Measurements from ENCODE around the gene SPPL2A. TPM values are rescaled to one million over a fixed set of nuclear protein-coding genes. Genes with fewer than 3 reads are reported as not detected.

SPPL2A gene
- total and polyA plus RNA-seq, 2 of the 13 experiments (the other 11 are each of a cell fraction or from before 2014, with no cell fraction given): 80.5 to 105 TPM

DNA sequence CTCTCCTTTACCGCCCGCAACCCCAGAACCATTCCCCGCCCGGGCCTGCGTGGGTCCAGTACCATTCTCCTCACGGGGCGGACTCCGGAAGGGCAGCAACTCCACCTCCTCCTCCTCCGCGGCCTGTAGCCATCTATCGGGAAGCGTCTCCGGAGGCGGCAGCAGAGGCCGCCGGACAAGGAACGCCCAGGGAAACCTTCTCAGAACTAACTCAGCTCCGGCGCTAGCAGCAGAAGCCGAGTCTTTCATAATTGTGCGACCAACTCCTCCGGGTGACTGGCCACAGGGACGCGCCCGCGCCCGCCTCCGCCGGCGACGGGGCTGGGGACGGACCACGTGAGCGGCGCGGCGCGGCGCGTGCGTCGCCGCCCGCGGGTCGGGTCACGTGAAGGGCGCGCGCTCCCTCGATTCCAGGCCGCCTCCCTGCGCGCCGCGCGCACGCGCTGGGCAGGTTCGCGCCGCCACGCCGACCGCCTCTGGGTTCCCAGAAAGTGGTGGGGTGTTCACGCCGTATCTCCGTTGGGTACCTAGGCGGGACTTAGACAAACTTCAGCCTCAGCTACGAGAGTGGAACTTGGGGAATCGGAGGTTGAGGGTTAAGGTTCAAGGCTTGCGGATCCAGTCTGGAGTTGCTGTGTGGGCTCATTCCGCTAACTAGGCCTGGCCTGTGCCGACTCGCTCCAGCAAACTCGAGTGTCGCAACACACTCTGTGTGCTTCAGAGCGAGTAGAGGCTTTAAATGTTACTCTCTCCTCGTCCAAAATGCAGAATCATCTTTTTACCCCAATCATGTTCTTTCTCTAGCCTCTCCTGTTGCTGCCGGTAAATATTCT lies 78.8 kb downstream of the SPPL2A start, which contains the start of gene TRPM7 (continued):
- peak; percentile 89; the same call in 1 of the 2 replicates for TF ChIP-seq ZNF773 (CRISPR knock-in tag; IDR thresholded peaks at IDR 0.05; ENCODE audit: borderline replicate concordance)
- TF ChIP-seq ZNF235 (CRISPR knock-in tag; IDR thresholded peaks at IDR 0.05; ENCODE audit: borderline replicate concordance): peak; percentile 83; the same call in 1 of the 2 replicates
- 0 out of 2 replicates have a peak, but pooled peaks have one; percentile 37 for TF ChIP-seq KLF12 (CRISPR knock-in tag; IDR thresholded peaks at IDR 0.05; ENCODE audit: borderline replicate concordance)
- TF ChIP-seq FOXA3 (CRISPR knock-in tag; IDR thresholded peaks at IDR 0.05): 0 out of 2 replicates have a peak, but pooled peaks have one; percentile 29
- TF ChIP-seq KAT7 (CRISPR knock-in tag; IDR thresholded peaks at IDR 0.05; ENCODE audit: borderline replicate concordance): 0 out of 2 replicates have a peak, but pooled peaks have one; percentile 27
- TF ChIP-seq IRF2 (CRISPR knock-in tag; IDR thresholded peaks at IDR 0.05): peak; percentile 62; the same call in 1 of the 2 replicates
- no peak for TF ChIP-seq RAD51 (IDR thresholded peaks at IDR 0.05; ENCODE audit: borderline replicate concordance)
- TF ChIP-seq MTA3 (CRISPR knock-in tag; IDR thresholded peaks at IDR 0.05): no peak
- TF ChIP-seq SMAD9 (CRISPR knock-in tag; IDR thresholded peaks at IDR 0.05): no peak
- TF ChIP-seq, protein P1, sequence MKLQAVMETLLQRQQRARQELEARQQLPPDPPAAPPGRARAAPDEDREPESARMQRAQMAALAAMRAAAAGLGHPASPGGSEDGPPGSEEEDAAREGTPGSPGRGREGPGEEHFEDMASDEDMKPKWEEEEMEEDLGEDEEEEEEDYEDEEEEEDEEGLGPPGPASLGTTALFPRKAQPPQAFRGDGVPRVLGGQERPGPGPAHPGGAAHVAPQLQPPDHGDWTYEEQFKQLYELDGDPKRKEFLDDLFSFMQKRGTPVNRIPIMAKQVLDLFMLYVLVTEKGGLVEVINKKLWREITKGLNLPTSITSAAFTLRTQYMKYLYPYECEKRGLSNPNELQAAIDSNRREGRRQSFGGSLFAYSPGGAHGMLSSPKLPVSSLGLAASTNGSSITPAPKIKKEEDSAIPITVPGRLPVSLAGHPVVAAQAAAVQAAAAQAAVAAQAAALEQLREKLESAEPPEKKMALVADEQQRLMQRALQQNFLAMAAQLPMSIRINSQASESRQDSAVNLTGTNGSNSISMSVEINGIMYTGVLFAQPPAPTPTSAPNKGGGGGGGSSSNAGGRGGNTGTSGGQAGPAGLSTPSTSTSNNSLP (IDR thresholded peaks at IDR 0.05; ENCODE audit: low read depth, low read length): no peak
- TF ChIP-seq ZNF816 (CRISPR knock-in tag; IDR thresholded peaks at IDR 0.05; ENCODE audit: borderline replicate concordance): no peak
- peak; percentile 82; the same call in 1 of the 2 replicates for TF ChIP-seq ZNF383 (CRISPR knock-in tag; IDR thresholded peaks at IDR 0.05; ENCODE audit: borderline replicate concordance)
- TF ChIP-seq, protein P2, sequence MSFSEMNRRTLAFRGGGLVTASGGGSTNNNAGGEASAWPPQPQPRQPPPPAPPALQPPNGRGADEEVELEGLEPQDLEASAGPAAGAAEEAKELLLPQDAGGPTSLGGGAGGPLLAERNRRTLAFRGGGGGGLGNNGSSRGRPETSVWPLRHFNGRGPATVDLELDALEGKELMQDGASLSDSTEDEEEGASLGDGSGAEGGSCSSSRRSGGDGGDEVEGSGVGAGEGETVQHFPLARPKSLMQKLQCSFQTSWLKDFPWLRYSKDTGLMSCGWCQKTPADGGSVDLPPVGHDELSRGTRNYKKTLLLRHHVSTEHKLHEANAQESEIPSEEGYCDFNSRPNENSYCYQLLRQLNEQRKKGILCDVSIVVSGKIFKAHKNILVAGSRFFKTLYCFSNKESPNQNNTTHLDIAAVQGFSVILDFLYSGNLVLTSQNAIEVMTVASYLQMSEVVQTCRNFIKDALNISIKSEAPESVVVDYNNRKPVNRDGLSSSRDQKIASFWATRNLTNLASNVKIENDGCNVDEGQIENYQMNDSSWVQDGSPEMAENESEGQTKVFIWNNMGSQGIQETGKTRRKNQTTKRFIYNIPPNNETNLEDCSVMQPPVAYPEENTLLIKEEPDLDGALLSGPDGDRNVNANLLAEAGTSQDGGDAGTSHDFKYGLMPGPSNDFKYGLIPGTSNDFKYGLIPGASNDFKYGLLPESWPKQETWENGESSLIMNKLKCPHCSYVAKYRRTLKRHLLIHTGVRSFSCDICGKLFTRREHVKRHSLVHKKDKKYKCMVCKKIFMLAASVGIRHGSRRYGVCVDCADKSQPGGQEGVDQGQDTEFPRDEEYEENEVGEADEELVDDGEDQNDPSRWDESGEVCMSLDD (CRISPR knock-in tag; IDR thresholded peaks at IDR 0.05; ENCODE audit: borderline replicate concordance): peak; percentile 37; the same call in 1 of the 2 replicates
- peak; percentile 90; the same call in 1 of the 2 replicates for TF ChIP-seq DNMT1 (CRISPR knock-in tag; IDR thresholded peaks at IDR 0.05)
- peak; percentile 85 for TF ChIP-seq KAT8 (CRISPR knock-in tag; IDR thresholded peaks at IDR 0.05)
- TF ChIP-seq ZKSCAN1 (IDR thresholded peaks at IDR 0.05; ENCODE audit: low read length): no peak
- 0 out of 2 replicates have a peak, but pooled peaks have one; percentile 57 for TF ChIP-seq TP53 (CRISPR knock-in tag; conservative IDR thresholded peaks at IDR 0.05)
- no peak for TF ChIP-seq MBD4 (IDR thresholded peaks at IDR 0.05; ENCODE audit: borderline replicate concordance, low read length)
- peak; percentile 58; the same call in 1 of the 2 replicates for TF ChIP-seq THAP8 (CRISPR knock-in tag; IDR thresholded peaks at IDR 0.05; ENCODE audit: borderline replicate concordance)
- no peak for TF ChIP-seq ZBTB7B (CRISPR knock-in tag; IDR thresholded peaks at IDR 0.05)
- no peak for TF ChIP-seq SCMH1 (CRISPR knock-in tag; IDR thresholded peaks at IDR 0.05; ENCODE audit: borderline replicate concordance)
- peak; percentile 86 for TF ChIP-seq AGO2 (optimal IDR thresholded peaks at IDR 0.05; ENCODE audit: low read depth, low read length)
- no peak for TF ChIP-seq ZNF83 (CRISPR knock-in tag; IDR thresholded peaks at IDR 0.05; ENCODE audit: borderline replicate concordance)
- peak; percentile 41 for TF ChIP-seq YY1 (IDR thresholded peaks at IDR 0.05; ENCODE audit: insufficient read depth, insufficient replicate concordance, low read depth, low read length)
- TF ChIP-seq ZNF720 (CRISPR knock-in tag; IDR thresholded peaks at IDR 0.05): no peak

Measured in HepG2 (cell line).